CMK (cell line): ENCODE results near the gene EFNB2.

ENCODE experiments used
- DNase-seq: peaks from one replicate; pipeline ENCODE4 v3.0.0-alpha.2; 2010; ENCODE audit warnings: low read depth

The EFNB2 gene

DNA sequence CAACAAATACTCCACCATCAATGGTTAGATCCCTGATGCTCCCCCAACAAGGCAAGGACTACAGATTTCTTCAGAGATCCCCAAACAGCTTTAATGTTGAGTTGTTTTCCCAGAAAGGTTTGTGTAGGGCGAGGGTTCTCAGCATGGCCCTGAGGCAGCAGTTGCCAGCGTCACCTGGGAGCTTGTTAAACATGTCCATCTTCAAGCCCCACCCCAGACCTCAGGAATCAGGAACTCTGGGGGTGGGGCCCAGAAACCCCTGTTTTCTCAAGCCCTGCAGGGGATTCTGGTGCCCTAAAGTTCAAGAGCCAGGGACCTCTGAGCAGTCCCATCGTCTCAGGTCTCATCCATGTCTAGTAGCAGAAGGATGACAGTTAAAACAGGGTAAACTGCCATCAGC is 9.6 kb downstream of the EFNB2 start:
- DNase-seq = no peak

DNA sequence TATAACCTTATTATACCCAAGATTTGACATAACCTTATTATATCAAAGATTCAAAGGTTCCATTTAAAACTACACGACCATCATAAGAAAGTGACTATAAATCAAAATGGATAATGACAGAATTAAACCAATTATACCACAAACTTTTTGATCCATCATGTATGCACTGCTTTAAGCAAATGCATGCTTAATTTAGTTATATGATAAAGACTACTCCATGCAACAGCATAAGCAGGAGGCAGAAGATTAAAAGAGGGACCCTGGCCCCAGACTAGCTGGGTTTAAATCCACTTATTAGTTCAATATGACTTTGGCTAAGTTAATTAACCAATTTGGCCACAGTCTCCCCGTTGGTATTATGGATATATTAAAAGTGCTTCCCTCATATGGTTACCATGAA is 11.4 kb downstream of the EFNB2 start:
- no peak for DNase-seq

DNA sequence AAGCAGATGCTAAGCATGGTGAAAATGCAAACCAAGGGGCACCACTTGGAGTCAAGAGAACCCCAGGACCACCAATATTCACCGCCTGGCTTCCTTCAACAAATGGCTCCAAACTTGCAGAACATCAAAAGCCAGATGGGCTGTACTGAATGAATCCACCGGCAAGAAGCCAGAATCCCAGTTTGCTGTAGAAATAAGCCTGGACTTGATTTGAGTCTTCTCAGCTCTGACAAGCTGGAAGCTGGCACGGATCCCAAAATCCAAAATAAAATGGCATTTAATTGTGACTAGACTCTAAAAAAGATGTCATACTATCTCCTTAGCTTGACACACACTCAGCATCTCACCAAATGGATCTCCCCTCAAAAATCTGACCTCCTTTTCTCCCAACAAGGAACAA is 11.9 kb downstream of the EFNB2 start:
- no peak for DNase-seq

DNA sequence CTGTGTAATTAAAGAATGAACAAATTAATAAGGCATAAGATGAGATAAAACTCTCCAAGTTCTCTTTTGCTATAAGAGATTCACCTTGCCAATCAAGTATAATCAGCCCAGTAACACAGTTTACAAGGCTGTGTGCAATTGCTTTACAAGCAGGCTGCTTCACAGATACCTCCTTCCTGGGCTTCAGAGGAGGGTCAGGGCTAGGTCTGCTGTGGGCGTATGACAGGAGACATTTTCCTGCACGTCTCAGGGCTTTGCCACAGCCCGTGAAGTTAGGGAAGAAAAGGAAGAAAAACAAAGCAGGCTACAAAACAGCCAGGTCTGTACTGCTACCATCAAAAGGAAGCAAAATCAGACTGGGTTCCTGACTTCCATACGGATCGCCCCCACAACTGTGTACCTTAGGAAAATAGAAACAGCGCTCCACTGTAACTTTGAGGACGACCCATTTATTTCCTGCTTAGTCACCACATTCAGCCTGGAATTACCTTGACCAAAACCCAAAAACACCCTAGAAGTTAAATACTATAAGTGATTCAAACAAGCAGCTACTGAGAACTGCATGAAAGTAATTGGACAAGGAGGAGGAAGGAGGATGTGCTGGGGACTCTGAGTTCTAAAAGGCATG is 12.4 kb downstream of the EFNB2 start:
- DNase-seq = no peak

DNA sequence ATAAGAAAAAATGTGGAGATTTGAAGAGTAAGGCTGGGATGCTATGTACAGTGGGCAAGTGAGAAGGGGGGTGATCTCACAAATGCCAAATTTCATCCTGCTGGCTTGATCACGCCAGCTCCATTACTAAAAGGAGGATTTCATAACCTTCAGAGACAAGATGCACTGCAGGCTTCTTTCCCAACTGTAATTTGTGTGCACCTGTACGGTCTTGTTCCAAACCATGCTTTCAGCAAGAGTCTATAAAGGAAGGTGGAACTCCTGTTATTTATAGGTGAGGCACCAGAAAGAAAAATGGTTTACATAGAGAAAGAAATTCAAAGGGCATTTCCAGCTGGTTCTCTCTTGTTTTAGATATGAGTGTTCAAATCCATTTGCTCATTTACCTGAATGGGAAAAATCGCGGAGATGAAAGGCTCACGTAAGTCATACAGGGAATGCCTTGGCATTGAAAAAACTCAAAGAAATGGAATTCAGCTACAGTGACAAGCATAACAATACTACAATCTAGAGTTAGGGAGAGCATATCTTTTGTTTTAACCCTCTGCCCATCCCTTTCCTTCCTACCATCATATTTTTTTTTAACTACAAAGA is 13.3 kb downstream of the EFNB2 start:
- DNase-seq = no peak

DNA sequence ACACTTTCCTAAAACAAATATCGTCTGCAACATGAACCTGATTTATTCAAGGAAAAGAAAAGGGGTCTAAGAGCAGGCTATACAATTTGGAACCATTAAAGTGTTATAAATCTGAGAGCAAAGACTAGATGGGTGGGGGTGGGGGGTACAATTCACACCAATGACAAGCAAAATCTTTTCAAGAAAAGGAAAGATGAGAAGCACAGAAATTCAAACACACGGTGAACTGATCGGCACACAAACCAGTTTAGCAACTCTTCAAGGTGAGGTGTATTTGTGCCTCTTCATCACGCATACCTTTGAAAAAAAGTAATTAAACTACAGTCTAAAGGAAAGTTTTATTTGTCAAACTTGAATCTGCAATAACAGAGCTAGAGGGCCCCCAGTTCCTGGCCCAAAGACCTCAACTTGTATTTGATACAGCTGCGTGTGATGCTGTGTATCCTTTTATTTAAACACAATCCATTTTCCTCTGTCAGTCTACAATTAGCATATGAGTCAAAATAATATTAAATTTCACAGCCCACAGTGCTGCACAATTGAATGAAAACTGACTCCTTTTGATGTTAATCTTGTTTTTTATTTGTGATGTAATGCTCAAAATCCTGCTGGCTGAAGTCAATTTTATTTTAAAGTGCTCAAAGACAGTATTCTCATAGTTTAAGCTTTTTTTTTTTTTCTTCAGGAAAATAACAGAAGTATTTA is 14.2 kb downstream of the EFNB2 start:
- no peak for DNase-seq

DNA sequence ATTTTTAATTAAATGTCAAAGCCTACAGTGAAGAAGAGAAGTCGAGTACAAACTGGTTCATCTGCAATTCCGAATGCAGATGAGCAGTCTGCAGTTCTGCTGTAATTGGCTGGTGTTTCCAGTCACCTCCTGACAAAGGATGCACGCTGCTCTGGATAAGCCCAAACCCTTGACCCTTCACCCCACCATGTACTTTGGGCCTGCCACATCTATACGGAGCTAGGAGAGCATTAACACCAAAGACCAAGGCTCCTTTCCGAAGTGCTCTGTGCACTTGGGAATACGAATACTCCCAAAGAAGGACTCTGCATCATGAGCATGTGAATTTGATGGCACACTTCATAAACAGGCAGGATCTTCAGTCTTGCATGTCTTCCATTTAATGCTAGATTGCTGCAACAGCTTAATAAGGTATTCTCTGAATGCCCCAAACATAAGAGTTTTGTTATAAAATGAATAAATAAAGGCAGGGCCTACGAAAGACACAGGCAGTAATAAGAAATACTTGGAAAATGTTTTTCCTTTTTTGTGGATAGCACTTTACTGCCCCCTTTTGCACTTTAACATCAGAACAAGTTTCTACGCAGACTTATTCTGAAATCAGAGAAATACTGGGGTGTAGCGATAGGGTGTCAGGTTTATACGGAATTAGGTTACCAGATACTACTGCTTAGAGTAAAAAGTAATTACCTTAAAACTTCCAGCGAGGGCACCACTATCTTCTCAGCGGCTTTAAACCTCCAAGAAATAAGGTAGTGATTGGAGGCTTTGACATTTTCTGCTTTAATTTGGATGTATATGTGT is 15.0 kb downstream of the EFNB2 start:
- no peak for DNase-seq

DNA sequence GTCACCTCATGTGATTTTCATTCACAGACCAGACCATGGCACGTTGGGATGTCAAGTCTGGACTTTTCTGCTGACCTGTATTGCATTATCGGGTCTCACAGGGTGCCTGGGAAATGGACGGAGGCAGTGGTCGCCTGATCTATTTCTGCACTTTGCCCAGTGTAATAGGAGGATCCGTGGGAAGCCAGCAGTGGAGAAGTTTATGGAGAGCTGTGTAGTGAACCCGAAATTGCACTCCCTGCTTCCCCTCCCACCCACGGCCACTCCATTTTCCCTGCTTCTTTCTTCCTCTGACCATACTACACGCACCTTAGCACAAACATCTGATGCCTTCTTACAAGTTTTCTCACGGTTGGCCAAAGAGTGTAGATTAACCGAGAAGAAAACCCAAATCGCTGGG is 16.9 kb downstream of the EFNB2 start:
- DNase-seq = no peak

DNA sequence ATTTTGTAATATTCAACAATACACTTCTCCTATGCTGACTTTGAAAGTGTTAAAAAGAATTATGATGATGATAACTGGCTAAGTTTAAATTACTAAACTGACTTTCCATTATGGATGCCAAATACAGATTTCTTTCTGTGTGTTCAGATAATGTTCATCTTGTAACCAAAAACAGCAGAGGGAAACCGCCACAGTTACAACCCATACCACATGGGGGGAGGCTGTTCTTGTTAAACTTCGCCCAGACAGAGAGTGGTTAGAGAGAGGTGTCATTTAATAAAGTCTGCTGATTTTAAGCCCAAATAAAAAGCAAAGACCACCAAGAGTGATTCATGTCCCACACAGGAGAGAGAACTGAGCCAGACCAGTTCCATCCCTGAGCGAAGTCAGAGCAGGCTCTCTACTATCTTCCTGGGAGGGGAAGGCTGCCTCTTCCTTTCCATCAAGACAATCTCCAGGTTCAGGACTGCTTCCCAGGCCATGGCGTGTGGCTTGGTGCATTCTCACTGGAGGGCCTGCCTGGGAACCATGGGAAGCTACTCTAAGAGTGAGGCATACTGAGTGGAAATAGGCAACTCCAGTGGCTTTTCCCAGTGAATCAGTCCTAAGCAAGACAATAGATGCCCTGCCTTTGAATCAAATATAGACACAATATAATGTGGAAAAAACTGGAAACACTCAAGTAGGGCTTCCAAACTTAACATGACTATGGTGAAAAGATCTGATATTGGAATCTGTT is 18.2 kb downstream of the EFNB2 start:
- no peak for DNase-seq

DNA sequence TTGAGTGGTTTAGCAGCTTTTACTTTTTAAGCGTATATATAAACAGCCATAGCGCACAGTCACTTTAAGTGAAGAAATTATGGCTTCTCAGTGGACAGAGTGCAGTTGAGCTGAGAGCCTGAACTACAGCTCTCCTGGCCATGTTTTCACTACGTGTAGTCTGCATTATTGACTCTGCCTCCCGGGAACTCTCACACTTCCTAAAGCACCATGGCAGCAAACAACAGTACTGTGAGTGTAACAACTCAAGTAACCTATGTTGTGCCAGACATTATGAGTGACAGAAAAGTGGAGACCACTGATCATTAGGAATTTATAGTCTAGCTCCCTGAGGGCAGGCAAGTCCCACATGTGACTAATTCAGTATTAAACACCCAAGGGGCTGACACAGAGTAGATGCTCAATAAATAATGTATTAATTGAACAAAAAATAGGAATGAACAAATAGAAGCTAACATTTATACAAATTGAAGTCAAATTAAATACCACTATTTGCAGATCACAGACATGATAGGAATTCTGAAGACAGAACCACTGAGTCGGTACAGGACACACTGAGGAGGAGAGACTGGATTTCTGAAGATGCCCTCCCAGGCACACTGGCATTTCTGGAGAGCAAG is 19.7 kb downstream of the EFNB2 start:
- DNase-seq = no peak

DNA sequence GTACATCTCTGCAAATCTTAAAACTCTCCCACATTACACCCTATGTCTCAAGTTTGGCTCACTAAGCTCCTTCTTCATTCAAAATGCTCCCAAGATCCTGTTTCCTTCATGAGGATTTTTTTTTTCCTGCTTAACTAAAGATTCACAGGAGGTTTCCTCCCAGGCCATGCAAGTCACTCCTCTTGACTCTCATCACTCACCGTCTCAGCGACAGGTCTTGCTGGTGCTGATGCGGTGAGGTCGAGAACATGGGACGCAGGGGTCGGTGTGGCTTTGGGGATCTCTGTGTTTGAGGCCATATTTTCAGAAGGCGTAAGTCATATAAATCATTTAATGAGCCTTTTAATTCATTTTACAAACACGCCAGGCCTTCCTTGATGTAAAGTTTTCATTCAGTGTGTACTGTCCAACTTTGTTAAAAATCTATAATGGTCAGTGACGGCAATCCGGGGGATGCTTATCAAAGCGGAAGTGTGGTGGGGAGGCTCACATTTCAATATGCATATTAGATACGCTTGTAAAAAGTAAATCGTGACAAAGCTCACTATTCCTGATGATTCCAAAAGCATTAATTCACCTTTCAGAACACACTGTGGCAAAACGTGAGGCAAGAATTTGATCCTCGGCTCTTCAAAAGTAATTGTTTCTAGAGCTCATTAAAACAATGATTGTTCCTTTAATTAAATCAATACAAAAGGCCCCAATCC is 20.4 kb downstream of the EFNB2 start:
- no peak for DNase-seq

DNA sequence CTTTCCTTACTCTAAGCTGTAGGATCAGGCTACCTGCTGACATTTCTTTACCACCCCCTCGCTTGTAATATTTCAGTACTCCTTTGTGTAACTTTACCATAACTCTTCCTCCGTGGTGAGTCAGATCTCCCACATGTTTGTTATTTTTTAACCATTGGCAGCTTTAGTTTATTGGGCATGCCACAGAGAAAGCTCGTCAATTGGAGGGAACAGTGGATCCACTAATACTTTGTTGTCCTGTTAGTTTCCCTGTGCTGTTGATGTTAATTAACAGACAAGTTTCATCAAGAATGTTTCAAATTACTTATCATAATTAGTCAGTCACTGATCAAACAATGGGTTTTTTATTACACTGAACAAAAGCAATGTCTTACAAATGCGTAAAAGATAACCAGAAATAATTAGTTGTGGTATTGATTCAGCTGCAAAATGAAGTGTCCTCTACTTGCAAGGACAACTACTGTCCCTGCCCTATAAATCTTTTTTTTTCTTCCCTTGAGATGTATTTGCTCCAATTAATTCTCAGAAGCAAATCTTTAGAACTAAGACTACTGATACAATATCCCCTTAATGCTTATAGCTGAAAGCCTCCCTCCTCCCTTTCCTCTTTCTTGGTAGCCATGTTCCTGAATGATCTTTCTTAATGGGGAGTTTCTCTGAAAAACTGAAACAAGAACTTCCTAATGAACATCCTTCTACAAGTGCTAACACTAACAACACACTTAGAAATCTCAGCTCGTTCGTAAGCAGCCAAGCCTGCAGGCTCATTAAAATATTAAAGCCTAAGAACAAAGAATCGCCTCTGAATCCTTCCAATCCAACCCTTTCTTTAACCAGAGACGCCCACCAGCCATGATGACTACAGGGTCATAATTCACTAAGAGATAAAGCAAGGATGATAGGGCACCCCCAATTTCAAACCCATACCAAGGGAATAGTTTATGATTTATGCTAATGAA is 22.2 kb downstream of the EFNB2 start:
- no peak for DNase-seq

DNA sequence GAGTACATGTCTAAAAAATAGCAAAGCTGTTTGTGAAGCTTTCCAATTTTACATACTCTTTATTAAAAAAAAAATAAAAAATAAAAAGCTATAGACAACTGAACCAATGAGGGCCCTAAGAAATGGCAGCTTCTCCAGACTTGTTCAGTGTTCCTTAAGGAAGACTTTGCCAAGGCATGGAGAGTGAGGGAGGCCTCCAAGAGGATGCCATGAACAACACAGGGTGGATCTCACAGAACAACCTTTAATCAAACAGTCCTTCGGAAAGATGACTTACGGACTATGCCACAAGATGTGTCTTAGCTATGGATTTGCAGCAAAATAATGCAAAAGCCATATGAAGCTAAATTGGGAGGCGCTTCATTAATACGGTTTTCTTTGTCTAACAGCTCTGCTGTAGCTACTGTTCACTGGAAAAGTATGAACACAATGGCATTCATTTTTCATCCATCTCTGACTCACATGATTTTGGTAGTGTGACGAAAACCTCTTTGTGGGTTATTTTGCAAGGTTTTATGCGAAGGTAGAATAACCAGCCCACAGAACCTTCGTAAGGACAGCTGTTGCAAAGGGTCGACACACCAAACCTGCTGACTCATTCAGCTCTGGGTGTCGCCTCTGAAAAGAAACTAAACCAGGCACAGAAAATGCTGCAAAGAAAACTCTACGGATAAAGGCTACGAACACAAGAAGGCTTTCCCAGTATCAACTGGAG is 27.7 kb downstream of the EFNB2 start:
- DNase-seq = no peak

DNA sequence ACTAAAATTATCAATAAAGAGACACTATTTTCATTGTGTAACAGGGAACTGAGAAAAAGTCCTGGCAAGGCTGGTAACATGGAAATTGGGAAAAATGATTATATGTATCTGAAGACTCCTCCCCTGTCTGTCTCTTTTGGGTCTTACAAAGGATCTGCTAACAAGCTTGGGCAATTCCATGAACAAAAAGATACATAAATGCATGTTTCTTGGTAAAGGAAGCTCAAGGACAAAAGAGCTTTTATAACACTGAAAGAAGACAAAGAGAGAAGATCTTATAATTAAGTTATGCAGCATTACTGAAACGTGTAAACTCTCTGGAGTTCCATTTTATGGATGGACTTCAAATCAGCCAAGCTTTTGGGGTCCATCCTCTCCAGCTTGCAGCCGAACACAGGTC is 29.2 kb downstream of the EFNB2 start:
- no peak for DNase-seq

DNA sequence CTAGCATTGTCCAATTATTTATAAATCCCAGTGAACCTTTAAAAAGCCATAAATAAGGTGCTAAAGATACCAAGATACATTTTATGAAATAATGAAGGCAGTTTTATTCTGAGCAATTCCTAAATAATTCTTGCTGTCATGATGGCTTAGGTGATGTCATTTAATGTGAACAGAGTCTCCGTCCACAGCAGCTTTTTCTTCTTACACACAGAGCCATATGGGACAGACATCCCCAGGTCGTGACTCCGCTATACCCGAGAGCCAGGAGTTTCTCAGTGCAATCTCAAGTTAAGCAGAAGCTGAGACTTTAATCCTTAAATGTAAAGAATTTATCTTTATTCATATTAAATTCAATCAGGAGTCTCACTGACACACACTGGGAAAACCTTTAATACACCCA is 29.7 kb downstream of the EFNB2 start:
- no peak for DNase-seq

DNA sequence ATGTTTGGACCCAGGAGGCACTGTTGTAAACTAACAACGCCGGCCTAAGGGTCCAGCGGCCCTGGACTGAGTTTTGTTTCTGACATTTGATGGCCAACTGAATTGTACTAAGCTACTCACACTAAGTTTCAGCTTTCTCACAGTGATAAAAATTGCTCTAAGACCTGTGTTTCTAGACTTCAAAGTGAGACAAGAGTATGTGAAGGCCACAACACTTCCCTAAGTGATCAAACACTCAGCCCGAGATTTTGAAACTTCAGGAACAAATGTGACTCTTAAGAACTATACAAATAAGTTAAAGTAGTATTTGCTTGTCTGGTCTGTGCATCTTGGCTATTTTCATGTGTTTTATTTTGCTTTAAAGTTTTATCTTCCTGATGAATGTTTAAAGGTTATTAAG is 30.2 kb downstream of the EFNB2 start:
- DNase-seq = no peak

DNA sequence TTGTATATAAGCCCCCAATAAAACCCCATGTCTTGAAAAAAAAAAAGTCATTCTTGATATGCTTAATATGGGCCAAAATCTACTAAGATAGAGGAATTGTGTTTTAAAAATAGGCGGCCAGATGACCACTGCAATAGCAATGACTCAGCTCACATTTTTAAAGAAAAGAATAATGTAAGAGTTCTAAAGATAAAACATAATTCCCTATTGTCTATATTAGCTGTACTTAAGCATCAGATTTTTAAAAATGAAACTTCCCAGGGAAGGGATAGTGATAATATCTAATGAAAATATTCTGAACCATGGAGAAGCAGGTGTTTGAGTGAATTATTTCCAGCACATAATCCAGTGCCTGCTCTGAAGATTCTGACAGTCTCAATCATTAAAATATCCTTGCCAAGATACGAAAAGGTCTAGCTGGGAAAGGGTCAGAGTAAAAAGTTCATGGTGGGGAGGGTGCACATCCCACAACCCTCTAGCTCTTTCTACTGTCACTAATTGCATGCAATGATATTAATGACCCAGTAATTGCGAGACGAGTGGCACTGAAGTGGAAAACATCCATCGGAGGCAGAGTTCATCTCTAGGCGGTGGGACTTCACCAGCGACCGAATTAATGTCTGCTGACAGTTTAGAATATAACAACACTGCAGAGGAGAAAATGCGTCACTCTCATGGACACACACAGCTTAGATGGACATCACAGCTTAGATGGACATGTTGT is 31.6 kb downstream of the EFNB2 start:
- DNase-seq = no peak

DNA sequence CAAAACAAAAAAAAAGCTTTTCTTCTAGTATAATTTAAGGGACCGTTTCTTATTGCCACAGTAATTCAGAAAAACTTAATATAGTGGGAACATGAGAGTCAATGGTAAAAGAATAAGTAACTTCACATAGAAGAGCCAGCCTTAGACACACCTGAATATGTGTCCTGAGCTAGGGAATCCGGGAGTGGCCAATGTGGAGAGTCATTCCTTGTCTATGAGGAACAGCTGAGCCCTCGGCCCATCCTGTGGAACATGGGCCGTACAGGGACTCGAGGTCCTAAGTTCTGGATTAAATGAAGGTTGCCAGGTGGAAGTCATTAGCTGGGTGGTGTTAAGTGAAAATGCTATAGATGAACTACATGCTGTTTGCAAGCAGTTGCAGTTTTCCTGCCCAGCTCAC is 32.2 kb downstream of the EFNB2 start:
- no peak for DNase-seq

DNA sequence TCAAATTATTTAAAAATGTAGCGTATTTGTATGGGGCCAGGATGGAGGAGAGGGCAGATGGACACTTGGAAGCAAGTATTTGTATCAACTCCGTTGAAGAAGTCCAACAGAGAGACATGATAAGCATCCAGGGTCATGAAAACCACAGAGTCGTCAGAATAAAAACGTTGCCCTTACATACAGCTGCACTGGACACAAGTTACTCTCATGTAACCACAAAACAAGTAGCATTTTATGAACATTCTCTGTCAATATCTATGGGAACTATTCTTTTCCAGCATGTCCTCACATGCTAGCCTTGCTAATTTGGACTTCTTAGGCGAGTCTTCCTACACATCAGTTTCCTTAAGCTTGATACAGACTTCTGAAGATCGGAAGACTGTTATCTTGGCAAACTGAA is 35.0 kb downstream of the EFNB2 start:
- no peak for DNase-seq
